ENCODE results near the gene PTN.
"Not testable (repeated sequence)": the region's sequence is repeated elsewhere in the genome, so short reads cannot be mapped to it uniquely, and the experiment has no call there.

PTN gene

DNA sequence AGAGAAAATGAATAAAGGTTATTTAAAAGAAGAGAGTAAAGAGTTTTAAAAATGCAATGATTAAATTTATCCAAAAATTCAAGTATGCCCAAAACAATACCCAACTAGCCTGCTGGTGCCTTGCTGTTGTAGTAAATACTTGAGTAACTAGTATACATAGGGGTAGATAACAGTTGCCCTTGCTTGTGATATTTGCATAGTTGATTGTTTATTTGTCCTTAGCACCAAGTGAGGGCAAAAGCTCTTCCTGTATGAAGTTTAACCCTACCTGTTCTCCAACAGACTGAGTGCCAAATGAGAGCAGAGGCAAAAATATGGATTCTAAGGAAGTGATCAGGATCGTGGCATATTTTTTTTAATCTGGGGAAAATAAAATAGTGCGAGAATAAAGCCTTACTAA is 85.0 kb downstream of the PTN start:
- peak; percentile 54 to 67 for DNase-seq

DNA sequence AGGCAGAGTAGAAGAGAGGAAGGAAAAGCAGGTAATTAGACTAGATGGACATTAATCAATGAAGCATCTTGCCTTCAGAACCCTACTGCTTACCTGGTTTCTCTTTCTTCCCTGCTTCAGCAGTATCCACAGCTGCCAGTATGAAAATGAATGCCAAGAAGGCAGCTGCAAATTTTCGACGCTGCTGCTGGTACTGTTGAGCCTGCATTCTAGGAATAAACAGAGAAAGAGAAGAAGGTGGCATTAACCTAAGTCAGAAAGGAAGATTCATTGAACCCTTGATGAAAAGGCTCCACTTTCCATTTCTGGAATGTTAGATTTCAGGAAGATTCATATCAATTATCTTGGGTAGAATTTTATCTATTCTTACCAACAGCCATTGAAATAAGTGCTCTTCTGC is 88.8 kb downstream of the PTN start:
- peak in 1 of 2 experiments; percentile 11 for DNase-seq

GRCh38 chr7:137245890-137246289 is 97.6 kb downstream of the PTN start:
- no peak for DNase-seq

- no peak for DNase-seq
These were observed 98.3 kb downstream of the PTN start for GRCh38 chr7:137245186-137245585.

DNA sequence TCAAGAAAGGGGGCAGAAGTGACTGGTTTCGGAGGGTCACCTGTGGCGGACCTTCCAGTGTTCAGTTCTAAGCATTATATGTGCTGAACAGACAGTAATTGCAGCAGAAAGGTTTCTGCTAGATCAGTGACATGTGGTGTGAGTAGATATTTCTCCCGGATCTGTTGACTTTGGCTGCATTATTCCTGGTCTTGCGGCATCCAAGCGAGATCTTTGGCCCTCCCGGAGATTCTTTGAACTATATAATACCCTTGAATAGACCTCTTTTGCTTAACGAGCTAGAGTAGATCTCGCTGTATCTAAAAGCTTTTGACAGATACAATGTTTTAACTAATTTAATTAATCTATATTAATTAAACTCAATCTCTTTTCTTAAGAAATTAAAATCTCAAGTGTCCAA is 99.8 kb downstream of the PTN start:
- DNase-seq = no peak

GRCh38 chr7:137242616-137243015 is 100.9 kb downstream of the PTN start:
- no peak for DNase-seq

DNA sequence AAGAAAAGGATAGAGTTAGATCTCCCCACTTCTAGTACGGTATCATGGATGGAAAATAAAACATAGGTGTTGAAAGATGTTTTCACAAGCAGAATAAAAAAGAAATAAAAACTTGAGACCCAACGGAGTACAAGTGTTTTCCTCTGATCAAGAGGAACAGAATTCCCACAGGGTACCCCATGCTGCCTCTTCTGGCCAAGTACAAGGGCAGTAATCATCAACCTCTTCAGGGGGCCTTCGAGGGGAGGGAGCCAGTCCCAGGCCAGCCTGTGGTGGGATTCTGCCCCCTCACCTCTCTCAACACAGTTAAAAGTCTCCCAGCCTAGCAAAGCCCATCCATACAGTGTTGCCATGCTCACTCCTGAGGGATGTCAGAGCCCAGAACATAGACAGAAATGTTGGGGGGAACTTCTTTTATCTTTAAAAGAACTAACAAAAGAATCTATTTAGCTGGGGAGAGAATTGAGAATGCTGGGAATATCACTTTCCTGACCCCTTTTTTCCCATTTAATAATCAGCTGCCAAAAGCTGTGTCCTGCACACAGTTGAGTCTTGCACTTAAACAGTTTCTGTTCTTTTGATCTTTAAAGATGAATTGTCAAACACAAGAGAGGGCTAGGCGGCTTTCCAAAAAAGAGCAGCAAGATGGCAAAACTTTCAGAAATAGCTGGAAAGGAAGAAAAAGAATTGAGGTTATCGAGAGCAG is 101.7 kb downstream of the PTN start:
- DNase-seq = no peak

GRCh38 chr7:137239186-137239585 is 104.3 kb downstream of the PTN start:
- not testable (repeated sequence) for DNase-seq

DNA sequence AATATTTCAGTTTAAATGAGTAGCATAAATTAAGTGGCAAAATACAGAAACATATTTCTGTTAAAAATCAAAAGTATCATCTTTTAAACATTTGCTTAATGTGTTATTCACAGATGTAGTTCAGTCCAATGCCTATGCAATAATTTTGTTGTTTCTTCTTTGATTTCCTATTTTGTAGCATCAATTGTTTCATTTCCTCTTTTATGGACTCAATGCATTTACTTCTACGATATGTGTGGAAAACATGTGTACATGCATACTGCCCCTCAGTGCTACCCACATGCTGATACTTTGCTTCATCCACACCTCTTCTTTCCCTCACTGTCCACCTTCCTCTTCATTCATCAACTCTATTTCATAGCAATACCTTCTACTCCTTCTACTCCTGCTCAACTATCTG is 108.1 kb downstream of the PTN start:
- no peak for DNase-seq

DNA sequence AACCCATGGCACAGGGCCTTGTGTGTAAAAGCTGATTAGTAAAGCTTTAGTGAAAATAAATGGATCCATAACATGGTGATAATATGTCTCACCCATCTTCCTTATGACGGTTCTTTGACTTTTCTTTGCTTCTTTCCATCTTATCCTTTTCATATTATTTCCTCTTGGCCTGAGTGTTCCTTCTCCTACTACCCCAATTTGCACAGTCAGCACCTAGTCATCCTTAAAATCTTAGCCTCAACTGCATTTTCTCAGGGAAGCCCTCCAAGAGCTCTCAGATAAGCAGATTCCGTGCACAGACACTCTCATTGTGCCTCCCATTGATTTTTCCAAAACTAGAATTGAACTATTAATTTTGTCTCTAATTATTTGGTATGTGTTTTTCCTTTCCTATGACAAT is 112.4 kb downstream of the PTN start:
- DNase-seq = no peak

GRCh38 chr7:137221467-137221866 is 122.1 kb downstream of the PTN start:
- DNase-seq = no peak

DNA sequence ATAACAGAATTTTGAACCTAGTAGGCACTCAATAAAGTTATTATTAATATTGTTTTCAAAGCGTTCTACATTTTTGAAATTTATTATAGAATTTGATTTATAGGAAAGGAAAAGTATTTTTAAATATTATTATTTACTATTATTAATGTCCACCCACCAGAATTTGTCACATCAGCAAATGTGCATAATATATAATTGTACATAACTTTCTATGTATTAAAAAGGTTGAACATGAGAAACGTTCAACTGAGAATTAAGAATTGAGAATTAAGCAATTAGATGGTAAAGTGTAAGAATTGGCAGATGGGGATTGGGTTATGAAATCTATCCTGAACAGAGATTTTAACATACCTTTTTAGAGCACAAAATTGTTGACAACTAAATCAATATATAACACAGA is 129.8 kb downstream of the PTN start:
- no peak for DNase-seq

DNA sequence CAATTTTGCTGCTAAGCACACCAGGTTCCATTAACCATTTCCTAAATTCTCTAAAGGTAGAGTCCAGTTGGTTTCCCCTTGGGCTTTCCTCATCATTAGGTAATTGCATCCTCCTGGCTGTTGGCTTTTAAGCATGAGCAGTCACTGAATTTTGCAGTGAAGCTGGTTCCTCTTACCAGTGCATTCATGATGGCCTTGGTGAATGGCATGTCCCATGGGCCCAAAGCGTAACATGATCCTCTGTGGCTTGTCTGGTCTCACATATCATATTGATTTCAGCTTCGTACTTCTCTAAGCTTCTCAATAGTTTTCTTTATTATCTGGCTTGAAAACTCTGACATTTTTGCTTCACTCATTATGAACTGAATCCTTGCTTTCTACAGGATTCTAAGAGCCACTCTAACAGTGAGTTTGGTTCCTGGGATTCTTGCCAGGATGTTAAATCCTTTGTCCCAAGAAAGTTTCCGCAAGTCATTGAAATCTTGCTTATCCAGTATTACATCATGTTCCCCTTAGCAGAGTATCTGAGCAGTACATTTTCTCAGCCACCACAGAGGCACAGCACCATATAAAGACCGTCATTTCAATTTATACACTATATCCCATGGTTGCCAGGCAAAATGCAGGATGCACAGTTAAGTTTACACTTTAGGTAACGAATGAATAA is 134.2 kb downstream of the PTN start:
- DNase-seq = peak; percentile 19 to 58

DNA sequence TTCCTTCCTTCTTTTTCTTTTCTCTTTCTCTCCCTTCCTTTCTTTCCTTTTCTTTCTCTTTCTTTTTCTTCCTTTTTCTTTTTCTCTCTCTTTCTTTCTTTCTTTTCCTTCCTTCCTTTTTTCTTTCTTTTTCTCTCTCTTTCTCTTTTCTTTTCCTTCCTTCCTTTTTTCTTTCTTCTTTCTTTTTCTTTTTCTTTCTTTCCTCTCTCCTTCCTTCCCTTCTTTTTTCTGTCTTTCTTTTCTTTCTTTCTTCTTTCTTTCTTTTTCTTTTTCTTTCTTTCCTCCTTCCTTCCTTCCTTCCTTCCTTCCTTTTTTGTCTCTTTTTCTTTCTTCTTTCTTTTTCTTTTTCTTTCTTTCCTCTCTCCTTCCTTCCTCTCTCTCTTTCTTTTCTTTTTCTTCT is 136.8 kb downstream of the PTN start:
- no peak for DNase-seq

DNA sequence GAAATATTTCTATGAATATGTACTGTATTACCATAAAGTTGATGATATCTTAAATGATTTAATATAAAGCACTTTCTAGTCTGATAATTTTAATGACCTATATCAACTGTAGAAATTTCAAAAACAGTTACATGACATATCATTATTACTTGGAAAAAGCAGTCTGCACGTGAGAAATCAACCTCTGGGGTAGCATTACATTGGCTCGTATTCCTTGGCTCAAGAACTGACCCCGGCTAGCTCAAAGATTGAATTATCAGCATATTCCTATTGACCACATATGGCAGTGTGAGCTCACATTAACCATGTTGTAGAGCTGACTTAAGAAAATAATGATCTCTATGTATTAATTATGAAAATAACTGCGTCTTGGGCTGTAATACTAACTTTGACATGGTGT is 139.3 kb downstream of the PTN start:
- no peak for DNase-seq

DNA sequence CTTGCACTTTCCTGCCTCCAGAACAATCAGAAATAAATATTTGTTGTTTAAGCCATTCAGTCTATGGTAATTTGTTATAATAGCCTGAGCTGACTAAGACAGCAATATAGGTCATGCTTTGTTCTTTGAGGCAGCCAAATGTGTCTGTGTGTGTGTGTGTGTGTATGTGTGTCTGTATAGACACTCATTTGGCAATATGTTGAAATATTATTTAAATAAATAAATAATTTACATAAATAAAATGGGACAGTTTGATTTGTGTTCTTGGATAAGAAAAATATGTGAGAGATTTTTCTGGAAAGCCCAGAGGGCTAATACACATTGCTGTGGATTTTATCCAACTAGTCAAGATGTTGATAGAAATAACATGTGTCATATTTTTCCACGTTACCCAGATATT is 140.2 kb downstream of the PTN start:
- DNase-seq = no peak

- no peak for DNase-seq
These were observed 146.9 kb downstream of the PTN start for GRCh38 chr7:137196648-137197047.

- DNase-seq = no peak
These were observed 147.5 kb downstream of the PTN start for GRCh38 chr7:137195996-137196395.

DNA sequence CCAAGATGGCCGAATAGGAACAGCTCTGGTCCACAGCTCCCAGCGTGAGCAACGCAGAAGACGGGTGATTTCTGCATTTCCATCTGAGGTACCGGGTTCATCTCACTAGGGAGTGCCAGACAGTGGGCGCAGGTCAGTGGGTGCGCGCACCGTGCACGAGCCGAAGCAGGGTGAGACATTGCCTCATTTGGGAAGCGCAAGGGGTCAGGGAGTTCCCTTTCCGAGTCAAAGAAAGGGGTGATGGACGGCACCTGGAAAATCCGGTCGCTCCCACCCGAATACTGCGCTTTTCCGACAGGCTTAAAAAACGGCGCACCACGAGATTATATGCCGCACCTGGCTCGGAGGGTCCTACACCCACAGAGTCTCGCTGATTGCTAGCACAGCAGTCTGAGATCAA is 161.9 kb downstream of the PTN start:
- DNase-seq = peak; percentile 56 to 61
